Measurements from ENCODE around the gene SIRPA.

The SIRPA gene

DNA sequence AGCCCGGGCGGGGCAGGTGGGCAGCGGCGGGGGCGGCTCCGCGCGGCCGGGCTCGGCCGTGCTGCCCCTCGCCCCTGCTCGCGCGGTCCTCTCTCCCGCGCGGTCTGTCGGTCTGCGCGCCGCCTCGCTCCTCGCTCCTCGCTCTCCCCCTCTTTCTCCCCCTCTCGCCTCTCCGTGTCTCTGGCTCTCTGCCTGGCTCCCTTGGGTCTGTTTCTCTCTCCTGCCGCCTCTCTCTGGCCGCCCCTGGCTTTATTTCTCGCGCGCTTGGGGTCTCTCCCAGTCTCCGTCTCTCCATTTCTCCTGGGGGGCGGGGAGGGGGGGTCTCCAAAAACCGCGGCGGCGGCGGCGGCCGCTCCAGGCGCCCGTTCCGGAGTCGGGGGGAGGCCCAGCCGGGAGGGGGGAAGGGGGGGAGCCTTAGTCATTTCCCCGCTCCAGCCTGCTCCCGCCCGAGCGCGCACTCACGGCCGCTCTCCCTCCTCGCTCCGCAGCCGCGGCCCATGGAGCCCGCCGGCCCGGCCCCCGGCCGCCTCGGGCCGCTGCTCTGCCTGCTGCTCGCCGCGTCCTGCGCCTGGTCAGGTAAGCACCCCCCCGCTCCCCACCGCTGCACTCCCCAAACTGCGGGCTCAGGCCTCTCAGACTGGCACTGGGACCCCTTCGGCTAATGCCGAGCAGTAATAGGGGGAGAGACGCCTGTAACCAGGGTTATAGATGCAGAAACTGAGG is at the start of gene SIRPA:
Gene SIRPA, plus strand, starts transcription at position 457 of the 723 bp plus-strand sequence. Its CDS starts 41 bp downstream, at position 498.
- H3K4me3 ChIP-seq (ENCODE audit: low read depth, low read length): peak within 1 kb of the TSS; percentile 82
- TF ChIP-seq, protein P1, sequence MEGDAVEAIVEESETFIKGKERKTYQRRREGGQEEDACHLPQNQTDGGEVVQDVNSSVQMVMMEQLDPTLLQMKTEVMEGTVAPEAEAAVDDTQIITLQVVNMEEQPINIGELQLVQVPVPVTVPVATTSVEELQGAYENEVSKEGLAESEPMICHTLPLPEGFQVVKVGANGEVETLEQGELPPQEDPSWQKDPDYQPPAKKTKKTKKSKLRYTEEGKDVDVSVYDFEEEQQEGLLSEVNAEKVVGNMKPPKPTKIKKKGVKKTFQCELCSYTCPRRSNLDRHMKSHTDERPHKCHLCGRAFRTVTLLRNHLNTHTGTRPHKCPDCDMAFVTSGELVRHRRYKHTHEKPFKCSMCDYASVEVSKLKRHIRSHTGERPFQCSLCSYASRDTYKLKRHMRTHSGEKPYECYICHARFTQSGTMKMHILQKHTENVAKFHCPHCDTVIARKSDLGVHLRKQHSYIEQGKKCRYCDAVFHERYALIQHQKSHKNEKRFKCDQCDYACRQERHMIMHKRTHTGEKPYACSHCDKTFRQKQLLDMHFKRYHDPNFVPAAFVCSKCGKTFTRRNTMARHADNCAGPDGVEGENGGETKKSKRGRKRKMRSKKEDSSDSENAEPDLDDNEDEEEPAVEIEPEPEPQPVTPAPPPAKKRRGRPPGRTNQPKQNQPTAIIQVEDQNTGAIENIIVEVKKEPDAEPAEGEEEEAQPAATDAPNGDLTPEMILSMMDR (IDR thresholded peaks at IDR 0.05; ENCODE audit: low read depth, low read length): no peak

GRCh38 chr20:1845701-1846100 is 49.5 kb upstream of the SIRPA start:
- no peak overlapping the region for H3K4me3 ChIP-seq (ENCODE audit: low read depth, low read length)
- TF ChIP-seq, protein P1 (IDR thresholded peaks at IDR 0.05; ENCODE audit: low read depth, low read length): no peak

DNA sequence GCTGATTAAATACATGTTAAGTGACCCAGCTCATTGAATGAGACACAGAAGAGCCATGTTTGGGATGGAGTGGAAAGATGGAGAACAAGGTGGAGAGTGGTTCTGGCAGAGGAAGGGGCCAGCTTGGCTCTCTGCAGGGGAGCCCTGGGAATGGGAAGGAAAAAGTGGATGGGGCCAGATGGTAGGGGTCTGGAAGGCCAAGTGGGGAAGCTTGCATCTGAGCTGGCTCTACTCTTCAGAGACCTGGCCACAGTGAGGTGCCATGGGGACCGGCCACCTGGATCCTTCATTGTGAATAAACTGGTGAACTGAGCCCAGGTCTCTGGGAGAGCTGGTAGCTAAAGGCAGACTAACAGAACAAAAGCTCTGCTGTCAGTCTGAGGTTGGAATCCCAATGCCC is 48.9 kb upstream of the SIRPA start:
- TF ChIP-seq, protein P1 (IDR thresholded peaks at IDR 0.05; ENCODE audit: low read depth, low read length): no peak
- no peak overlapping the region for H3K4me3 ChIP-seq (ENCODE audit: low read depth, low read length)

DNA sequence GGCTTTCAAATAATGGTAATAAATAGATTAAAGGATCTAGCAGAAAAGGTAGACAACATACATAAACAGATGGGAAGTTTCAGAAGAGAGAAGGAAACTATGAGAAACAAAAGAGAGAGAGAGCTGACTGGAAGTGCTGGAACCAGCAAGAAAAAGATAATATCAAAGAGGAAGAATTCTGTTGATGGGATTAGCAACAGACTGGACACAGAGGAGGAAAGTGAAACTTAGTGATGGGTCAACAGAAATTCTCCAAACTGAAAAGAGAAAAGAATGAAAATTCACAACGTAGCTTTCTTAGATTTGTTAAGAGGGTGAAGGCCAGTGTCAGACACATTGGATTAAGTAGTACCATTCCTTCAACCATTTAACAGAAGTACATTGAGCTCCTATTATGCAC is 48.3 kb upstream of the SIRPA start:
- H3K4me3 ChIP-seq (ENCODE audit: low read depth, low read length): no peak overlapping the region
- TF ChIP-seq, protein P1 (IDR thresholded peaks at IDR 0.05; ENCODE audit: low read depth, low read length): no peak

DNA sequence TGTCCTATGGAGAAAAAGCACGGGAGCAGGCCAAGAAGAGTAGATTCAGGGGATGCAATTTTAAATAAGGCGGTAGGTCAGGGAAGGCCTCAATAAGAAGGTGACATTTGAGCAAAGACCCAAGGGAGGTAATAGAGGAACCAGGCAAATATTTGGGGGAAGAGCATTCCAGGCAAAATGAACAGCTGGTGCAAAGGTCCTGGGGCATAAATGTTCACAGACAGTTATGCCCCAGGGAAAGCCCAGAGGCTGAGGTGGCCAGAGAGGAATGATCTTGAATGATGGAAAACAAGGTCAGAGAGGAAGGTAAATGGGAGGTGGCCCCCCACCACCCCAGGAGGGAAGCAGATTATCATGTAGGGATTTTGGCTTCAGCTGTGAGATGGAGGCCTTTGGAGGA is 47.4 kb upstream of the SIRPA start:
- TF ChIP-seq, protein P1 (IDR thresholded peaks at IDR 0.05; ENCODE audit: low read depth, low read length): no peak
- H3K4me3 ChIP-seq (ENCODE audit: low read depth, low read length): no peak overlapping the region

GRCh38 chr20:1848373-1848772 is 46.8 kb upstream of the SIRPA start:
- TF ChIP-seq, protein P1 (IDR thresholded peaks at IDR 0.05; ENCODE audit: low read depth, low read length): no peak
- H3K4me3 ChIP-seq (ENCODE audit: low read depth, low read length): no peak overlapping the region

- TF ChIP-seq, protein P1 (IDR thresholded peaks at IDR 0.05; ENCODE audit: low read depth, low read length): no peak
- H3K4me3 ChIP-seq (ENCODE audit: low read depth, low read length): no peak overlapping the region
Measured at GRCh38 chr20:1851396-1851795, 43.8 kb upstream of the SIRPA start.
